HT1080 (cell line): ENCODE measurements around the gene BBIP1. TPM values are rescaled to one million over a fixed set of nuclear protein-coding genes. Genes with fewer than 3 reads are reported as not detected.
"Not testable (repeated sequence)": the region's sequence is repeated elsewhere in the genome, so short reads cannot be mapped to it uniquely, and the experiment has no call there.

Experiments used
- DNase-seq: peaks from one replicate; pipeline ENCODE4 v3.0.0-alpha.2; 2015; ENCODE audit warnings: low read depth
- total RNA-seq: library from RNA; depleted of rRNA; stranded (reverse); fragments of >200 nt; shearing (Covaris generic); gene quantifications from 2 replicates; pipeline ENCODE4 v1.2.3, GENCODE V29; 2014

BBIP1 gene
- total RNA-seq, 1 experiment from 2014 or later, result 43.1 TPM

DNA sequence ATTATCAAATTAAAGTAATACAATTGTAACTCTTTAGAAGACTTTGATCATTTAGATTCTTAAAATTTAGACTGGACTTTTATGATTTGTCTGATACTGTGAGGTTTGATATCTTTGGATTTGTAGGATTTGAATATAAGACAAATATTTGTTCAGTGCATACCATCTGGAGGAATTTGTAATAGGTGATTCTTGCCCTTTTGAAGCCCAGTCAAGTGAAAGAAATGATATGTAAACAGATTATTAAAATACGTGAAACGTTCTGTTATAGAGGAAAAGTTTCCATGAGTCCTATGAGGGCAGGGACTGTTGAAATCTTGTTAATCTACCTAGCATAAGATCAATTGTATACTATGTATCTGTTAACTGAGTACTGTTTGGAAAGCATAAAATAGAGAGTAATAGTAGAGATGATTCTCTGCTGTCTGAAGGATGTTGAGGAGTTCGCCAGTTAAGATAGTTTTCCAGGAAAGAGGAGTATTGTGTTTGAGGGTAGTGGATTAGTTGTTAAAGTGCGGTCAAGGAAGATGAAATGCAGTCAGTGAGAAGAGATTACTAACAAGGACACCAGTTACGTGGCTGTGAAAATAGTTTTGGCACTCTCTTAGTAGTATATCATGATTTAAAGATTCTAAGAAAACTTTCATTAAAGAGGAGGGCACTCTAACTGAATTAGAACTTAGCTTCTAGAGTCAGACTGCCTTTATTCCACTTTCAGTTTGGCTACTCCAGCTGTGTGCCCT, 32.9 kb downstream of the BBIP1 start:
- DNase-seq, result no peak

- peak; percentile 61 for DNase-seq
Observed at GRCh38 chr10:110883924-110884323, 35.1 kb downstream of the BBIP1 start.

- no peak for DNase-seq
Observed at GRCh38 chr10:110881905-110882304, 37.1 kb downstream of the BBIP1 start.

DNA sequence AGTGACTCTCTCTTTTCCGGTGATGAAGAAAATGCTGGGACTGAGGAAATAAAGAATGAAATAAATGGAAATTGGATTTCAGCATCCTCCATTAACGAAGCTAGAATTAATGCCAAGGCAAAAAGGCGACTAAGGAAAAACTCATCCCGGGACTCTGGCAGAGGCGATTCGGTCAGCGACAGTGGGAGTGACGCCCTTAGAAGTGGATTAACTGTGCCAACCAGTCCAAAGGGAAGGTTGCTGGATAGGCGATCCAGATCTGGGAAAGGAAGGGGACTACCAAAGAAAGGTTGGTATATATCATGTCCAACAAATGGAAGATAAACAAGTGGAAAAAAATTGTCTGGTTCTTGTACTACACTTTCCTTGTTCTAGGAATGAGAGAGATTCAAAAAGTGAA, 37.7 kb downstream of the BBIP1 start:
- no peak for DNase-seq

DNA sequence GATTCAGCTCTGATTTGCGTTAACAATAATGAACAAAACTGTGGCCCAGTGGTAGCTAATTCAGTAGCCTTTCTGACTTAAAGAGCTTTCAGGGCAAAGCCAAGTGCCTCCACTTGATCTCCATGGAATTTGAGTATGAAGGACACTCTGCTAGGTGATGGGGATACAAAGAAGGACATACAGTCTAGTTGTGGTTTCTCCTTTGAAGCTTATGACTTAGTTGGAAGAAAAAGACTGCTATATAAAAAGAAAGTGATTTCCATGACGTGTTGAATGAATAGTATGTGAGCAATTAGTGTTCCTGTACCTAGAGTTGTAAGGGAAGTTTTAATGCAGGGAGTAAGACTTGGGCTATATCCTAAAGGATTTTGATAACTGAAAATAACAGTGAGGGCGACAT, 39.0 kb downstream of the BBIP1 start:
- DNase-seq, result no peak

- no peak for DNase-seq
Observed at GRCh38 chr10:110876788-110877187, 42.2 kb downstream of the BBIP1 start.

- DNase-seq, result no peak
Observed at GRCh38 chr10:110876000-110876399, 43.0 kb downstream of the BBIP1 start.

- DNase-seq, result no peak
Observed at GRCh38 chr10:110873951-110874350, 45.0 kb downstream of the BBIP1 start.

DNA sequence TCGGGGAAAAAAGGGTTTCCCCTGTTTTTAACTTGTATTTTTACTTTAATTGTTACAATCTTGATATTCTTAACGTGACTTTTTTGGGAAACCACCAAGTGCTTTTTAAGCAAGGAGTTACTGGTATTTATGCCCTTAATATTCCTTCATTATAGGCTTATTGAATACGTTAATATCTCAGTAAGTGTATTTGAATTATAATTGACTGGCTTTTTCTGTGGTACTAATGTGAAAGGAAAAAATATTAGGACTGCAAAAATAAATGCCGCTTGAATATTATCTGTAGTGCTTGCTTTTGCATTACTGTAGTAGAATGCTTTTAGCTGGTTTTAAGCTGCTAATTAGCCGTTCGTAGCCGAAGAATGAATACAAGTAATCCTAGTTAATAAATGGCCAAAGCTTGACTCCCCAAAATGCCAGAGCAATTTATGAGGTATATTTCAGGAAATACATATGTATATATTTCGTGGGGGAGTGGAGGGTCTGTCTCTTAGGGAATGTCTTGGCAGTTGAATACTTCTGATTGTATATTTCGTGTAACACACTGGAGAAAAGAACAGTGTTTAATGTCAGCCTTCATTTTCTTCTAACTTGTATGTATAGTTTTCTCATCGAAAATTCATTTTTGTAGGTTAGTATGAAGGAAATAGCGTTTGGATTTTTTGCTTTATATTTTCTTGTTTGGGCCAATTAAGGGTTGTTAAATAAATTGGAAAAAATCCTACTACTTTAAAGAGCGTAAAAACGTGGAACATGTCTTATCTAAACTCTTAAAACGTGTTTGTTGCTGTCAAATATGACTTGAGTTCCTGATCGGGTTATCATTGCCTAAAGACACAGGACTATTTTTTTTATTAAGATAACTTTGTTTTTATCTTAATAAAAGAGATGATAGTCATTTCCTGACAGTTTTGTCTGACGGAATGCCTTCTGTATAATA, 45.7 kb downstream of the BBIP1 start:
- DNase-seq, result no peak

- DNase-seq, result peak; percentile 85
Observed at GRCh38 chr10:110872145-110872983, 46.6 kb downstream of the BBIP1 start.

GRCh38 chr10:110871298-110872084, 47.5 kb downstream of the BBIP1 start, which contains the start of gene PDCD4:
Gene PDCD4 (plus strand): TSS chr10:110871928. CDS start chr10:110876028, 4,100 bp downstream.
- peak; percentile 99 for DNase-seq

- DNase-seq, result no peak
Observed at GRCh38 chr10:110870823-110871297, 48.1 kb downstream of the BBIP1 start.

DNA sequence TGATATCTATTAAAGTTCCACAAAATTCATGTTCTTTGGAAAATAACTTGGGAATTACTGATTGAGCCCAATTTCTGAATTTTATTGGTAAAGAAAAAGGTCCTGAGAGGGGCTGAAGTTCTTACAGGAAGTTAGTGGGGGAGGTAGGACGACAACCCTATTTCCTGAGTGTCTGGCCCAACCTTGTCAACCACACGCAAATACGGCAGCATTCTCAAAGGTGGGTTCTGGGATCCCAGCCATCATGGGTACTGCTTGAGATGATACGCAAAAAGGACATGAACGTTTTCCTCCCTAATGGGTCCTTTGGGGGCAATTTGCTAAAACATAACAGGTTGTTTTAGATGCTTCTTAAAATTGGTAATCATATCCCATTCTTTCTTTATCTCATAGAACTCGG, 50.0 kb downstream of the BBIP1 start:
- no peak for DNase-seq

DNA sequence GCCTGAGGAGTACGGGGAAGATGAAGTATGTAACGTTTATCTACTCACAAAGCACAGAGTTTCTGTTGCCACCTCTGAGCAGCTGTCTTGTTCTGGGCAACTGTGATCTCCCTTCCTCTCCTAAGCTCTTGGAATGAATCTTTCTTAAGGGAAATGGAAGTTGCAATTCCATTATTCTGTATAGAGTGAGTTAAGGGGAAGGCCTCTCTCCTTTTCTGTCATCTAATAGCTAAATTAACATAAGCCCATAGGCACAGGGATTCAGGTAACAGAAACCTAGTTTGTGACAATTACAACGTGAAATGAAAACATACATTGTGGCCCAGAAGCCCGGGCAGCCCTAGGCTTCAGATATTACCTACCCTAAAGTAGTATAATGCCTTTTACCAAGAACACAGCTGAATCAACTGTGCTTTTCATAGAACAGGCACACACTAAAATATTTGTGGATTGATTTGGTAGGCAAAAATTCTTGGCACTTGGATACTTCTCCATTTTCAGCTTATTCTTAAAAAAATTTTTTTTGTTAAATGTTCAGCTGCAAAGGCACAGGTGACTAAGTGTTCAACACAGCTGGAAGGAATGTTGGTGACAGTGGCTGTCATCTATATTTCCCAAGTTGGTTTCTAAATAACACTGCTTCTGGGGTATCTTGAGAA, 51.0 kb downstream of the BBIP1 start:
- no peak for DNase-seq

- DNase-seq, result not testable (repeated sequence)
Observed at GRCh38 chr10:110867011-110867806, 51.8 kb downstream of the BBIP1 start.

- DNase-seq, result no peak
Observed at GRCh38 chr10:110865809-110866482, 53.0 kb downstream of the BBIP1 start.

DNA sequence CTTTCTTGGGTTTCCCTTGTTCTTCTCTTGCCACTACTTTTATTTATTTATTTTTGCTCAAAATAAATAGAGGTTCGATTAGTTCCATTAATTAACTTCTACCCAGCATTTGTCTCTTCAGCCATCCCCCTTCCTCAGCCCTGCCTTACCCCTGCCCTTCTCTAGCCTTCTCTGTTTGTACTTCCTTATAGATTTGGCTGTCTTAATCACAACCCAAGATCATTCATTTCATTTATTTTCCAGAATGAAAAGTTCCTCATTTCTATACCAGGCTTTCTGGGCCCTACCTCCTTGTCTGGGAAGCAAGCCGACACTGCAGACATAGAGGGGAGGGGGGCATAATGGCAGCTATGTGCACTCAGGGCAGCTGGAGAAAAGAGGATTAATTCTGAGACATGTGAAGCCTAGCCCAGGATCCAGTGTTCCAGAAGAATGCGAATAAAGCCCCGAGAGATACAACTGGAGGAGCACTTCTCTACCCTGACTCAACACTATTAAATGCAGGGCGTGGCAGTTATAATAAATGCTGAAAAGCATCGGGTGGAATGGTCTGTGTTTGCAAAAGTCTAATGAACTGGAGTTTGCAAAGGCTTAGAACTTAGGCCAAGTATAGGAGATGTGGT, 53.7 kb downstream of the BBIP1 start:
- DNase-seq, result peak; percentile 55

DNA sequence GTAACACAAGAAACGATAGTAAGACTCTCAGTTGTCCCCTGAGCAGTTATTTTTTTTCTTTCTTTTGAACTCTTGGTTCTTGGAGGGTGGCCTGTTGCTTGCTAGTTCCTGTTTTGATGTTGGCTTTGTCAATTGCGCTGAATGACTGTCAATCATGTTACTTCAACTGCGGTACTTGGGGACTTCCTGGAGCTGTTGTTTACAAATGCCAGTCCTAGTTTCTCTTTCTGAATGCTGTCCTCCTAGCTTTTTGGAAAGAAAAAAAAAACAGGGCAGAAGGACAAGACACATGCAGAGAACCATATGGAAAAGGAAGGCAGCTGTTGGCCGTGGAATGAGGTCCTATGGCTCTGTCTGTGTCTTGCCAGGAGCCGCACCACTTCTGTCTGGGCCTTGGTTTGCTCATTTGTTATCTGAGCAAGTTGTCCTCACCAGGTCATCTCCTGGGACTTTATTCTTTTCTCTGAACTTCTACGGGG, 54.3 kb downstream of the BBIP1 start:
- no peak for DNase-seq
